HG03558 (cell line): ENCODE data around the gene SYCP3.

ENCODE experiments used
- ATAC-seq: cut with Tn5 transposase; IDR thresholded peaks from one replicate; pipeline ENCODE4 v1.9.1; 2021; ENCODE audit warnings: moderate number of reproducible peaks; ENCODE audit not compliant: unreplicated experiment; ENCODE audit errors: extremely low read depth

The SYCP3 gene

DNA sequence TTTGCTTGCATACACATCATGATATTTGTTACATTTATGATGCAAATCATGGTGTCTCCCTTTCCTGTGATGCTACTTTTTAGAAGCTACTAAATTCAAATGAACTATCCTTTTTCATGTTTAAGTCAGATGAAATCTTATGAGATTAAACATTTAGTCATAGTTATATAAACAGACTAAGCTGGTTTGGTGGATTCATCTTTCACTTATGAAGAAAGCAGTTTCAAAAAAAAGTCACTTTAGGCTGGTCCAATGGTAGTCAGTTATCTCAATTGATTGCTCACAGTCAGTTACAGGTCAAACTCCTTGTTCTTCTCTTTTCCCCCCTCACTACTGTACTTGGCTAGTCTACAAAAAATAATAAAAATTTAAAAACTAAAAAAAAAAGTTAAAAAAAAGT is 19.7 kb downstream of the SYCP3 start:
- no peak for ATAC-seq

DNA sequence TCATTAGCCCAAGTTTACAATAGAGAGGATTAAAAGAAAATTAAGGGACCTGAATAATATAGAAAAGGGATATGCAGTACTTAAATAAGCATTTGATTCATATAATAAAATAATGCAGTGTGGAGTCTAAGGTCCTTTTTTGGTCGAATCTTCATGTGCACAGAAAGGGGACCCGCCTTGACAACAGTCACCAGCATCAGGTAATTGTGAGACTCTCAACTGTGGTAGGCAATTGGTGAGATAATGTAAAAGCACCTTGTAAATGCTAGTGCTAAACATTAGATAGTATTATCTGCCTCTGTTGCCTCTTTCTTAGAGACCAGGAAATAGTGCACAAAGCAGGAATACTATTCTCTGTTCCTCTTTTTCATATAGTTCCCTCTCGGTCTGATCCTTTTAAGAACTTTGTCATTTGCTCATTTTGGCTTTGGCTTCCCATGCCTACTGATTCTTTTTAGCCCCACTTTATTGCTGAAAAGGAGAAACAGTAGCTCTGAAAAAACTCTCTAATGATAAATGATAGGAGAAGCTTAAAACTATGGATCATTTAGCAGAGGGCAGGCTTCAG is 24.3 kb downstream of the SYCP3 start:
- ATAC-seq = no peak

DNA sequence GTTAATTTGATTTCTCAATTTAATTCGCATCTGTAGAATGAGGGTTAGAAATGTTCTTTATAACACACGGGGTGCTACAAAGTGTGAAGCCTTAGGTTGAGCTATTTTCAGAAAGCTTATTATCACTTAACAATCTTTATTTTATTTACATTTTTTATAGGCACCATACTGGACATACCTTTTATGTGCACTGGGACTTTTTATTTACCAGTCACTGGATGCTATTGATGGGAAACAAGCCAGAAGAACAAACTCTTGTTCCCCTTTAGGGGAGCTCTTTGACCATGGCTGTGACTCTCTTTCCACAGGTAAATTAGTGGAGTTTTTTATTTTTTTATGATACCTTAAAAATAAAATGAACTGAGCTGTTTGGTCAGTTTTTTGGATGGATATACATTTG is 25.3 kb downstream of the SYCP3 start:
- no peak for ATAC-seq

GRCh38 chr12:101713059-101713682 is 26.1 kb downstream of the SYCP3 start:
- ATAC-seq = no peak

DNA sequence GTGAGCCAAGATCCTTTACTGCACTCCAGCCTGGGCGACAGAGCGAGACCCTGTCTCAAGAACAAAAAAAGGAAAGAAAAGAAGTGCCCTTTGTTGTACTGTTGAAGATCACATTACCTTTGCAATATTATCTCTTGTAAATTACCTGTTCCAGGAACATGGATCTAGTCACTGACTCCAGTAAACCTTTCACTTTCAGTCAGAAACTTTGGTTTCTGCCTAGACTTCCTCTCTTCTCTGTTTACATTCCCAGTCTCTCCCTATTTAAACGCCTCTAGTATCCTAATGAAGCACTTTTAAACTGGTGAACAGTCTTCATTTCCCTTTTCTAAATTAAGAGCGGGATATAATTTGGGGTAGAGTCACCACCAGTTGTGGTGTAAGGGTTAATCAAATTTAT is 29.0 kb downstream of the SYCP3 start:
- ATAC-seq = no peak

DNA sequence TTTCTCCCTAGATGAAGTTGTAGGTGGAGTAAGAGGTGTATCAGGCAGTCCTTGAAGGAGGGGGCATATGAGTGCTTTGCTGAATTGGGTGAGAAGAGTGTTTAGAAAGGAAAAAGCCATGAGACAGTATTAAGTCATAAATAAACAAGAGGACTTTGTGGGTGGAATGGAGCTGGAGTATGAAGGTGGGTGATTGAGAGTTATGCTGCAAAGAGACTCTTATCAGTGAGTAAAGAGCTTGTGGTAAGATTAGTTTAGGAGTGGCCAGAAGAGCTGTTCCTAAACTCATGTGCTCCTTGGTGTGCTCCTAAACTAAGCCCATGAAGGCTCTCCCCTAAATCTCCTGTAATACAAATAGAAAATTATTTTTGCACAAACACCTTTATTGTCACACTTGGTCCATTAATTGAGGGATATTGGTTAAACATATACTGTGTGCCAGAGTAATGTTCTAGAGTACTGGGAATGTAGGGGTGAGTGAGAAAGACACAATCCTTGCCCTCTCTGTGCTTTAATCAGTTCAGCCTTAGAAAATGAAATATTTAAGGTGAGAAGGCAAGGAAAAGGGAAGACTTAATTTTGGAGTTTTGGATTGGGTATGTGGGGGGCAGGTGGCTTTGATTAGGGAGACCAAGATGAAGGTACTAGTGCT is 32.0 kb downstream of the SYCP3 start:
- no peak for ATAC-seq

DNA sequence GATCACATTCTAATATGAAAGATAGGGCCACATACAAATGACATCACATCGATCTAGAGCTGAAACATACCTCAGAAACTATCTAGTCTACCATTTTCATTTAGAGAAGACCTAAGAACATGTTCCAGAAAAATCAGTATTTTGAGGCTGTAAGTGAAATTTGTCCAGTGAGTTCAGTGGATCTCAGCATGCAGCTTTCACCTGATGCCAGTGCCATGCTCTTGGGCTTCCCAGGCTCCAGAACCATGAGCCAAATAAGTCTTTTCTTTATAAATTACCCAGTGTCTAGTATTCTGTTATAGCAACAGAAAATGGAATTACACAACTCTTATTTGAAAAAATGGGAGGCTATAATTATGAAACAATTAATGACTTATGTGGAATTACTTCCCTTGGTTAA is 32.9 kb downstream of the SYCP3 start:
- ATAC-seq = no peak

GRCh38 chr12:101703487-101703886 is 35.8 kb downstream of the SYCP3 start:
- ATAC-seq = no peak

- no peak for ATAC-seq
Measured at GRCh38 chr12:101700299-101700820, 38.9 kb downstream of the SYCP3 start.

DNA sequence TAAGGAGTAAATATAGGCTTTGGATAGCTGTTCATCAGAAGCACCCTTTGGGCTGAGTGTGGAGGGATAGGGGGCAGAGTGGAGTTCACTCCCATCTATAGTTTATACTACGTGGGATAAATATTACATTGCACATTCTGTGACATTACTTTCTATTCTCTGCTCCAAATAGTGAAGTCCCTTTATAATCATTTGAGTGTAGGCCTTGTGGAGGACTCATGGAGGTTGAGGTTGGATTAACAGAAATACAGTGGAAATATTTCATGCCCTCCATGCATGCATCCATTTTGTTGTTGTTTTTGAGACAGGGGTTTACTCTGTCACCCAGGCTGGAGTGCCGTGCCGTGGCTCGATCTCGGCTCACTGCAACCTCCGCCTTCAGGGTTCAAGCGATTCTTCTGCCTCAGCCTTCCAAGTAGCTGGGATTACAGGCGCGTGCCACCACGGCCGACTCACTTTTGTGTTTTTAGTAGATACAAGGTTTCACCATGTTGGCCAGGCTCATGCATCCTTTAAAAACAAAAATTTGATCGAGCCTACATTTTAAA is 40.4 kb downstream of the SYCP3 start:
- ATAC-seq = no peak

- peak; percentile 12 for ATAC-seq
Measured at GRCh38 chr12:101697930-101698799, 41.1 kb downstream of the SYCP3 start.

GRCh38 chr12:101697197-101697929 is 41.9 kb downstream of the SYCP3 start, which contains the start of gene CHPT1:
CHPT1 (plus strand) TSS chr12:101697640; CDS start chr12:101697862, 222 bp downstream.
- ATAC-seq = peak; percentile 34

GRCh38 chr12:101696251-101697196 is 42.7 kb downstream of the SYCP3 start:
- ATAC-seq = no peak

- ATAC-seq = no peak
Measured at GRCh38 chr12:101695706-101696105, 43.6 kb downstream of the SYCP3 start.

GRCh38 chr12:101694986-101695385 is 44.3 kb downstream of the SYCP3 start:
- ATAC-seq = no peak

- ATAC-seq = no peak
Measured at GRCh38 chr12:101694297-101694848, 44.9 kb downstream of the SYCP3 start.

DNA sequence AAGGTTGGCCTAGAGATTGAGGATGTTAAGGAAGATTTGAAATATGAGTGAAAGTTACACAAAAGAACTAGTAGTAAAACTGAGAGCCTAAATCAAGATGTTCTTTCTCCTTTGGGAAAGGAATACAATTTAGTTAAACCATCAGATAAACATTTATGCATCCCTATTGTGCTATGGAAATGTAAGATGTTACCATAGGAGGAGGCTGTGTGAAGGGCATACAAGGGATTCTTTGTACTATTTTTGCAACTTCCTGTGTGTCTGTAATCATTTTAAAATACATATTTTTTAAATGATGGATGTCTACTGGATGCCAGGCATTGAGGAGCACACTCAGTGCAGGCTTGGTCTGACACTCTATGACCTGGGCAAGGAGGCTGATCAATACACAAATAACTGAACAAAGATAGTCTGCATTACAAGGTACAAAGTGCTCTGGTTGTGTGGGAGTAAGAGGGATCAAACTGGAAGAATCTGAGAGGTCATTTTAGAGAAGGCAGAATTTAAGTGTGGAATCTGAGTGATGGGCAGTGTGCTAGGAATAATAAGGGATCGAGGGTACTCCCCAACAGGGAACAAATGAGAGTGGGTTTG is 47.7 kb downstream of the SYCP3 start:
- ATAC-seq = no peak

DNA sequence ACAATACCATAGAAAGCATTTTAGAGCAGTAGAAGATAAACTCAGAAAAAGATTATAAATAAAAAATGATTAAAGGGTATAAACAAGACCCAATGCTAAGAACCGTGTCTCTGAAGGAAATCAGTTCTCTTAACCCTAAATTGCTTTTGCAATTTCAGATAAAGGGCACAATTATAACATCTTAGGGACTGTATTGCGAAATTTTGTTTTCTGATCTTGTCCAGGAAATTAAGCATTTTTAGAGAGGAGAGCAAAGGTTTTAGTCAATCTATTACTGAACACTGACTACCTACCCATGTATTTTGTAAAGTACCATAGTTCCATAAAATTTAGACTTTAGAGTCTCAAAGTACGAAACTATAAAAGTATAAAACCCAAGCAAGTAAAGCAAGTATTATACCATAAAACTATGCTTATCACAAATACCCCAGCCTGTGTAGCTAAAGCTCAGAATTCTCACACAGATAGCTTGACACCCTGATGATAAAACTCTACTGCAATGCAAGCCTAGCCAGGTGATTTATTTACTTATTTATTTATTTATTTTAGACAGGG is 48.6 kb downstream of the SYCP3 start:
- no peak for ATAC-seq
